ENCODE results near the gene CBX5. TPM values are rescaled to one million over a fixed set of nuclear protein-coding genes. Genes with fewer than 3 reads are reported as not detected.

CBX5 gene
- total and polyA plus RNA-seq, 9 of the 15 experiments (the other 6 are each of a cell fraction or from before 2014, with no cell fraction given): 32.6 to 102 (median 59.2) TPM

- TF ChIP-seq, protein P1, sequence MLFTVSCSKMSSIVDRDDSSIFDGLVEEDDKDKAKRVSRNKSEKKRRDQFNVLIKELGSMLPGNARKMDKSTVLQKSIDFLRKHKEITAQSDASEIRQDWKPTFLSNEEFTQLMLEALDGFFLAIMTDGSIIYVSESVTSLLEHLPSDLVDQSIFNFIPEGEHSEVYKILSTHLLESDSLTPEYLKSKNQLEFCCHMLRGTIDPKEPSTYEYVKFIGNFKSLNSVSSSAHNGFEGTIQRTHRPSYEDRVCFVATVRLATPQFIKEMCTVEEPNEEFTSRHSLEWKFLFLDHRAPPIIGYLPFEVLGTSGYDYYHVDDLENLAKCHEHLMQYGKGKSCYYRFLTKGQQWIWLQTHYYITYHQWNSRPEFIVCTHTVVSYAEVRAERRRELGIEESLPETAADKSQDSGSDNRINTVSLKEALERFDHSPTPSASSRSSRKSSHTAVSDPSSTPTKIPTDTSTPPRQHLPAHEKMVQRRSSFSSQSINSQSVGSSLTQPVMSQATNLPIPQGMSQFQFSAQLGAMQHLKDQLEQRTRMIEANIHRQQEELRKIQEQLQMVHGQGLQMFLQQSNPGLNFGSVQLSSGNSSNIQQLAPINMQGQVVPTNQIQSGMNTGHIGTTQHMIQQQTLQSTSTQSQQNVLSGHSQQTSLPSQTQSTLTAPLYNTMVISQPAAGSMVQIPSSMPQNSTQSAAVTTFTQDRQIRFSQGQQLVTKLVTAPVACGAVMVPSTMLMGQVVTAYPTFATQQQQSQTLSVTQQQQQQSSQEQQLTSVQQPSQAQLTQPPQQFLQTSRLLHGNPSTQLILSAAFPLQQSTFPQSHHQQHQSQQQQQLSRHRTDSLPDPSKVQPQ (CRISPR knock-in tag; IDR thresholded peaks at IDR 0.05; ENCODE audit: borderline replicate concordance): no peak
- TF ChIP-seq CTBP1 (IDR thresholded peaks at IDR 0.05; ENCODE audit: borderline replicate concordance): peak; percentile 88
- no peak for TF ChIP-seq NR4A1 (CRISPR knock-in tag; IDR thresholded peaks at IDR 0.05)
- no peak for TF ChIP-seq NR4A1 (tag; IDR thresholded peaks at IDR 0.05)
- no peak for TF ChIP-seq RCOR1 (IDR thresholded peaks at IDR 0.05; ENCODE audit: borderline replicate concordance in 1 of 2, low read depth in 2 of 2, low read length in 2 of 2)
- TF ChIP-seq TSC22D4 (tag; IDR thresholded peaks at IDR 0.05): no peak
- no peak for TF ChIP-seq PRMT5 (CRISPR knock-in tag; IDR thresholded peaks at IDR 0.05)
- TF ChIP-seq ZBTB34 (CRISPR knock-in tag; IDR thresholded peaks at IDR 0.05): no peak
- no peak for TF ChIP-seq FOSL1 (tag; conservative IDR thresholded peaks at IDR 0.05)
- no peak for TF ChIP-seq IRF1 (CRISPR knock-in tag; IDR thresholded peaks at IDR 0.05; ENCODE audit: borderline replicate concordance)
- no peak; the same call in 1 of the 2 replicates for TF ChIP-seq LEF1 (IDR thresholded peaks at IDR 0.05)
- TF ChIP-seq, protein P2, sequence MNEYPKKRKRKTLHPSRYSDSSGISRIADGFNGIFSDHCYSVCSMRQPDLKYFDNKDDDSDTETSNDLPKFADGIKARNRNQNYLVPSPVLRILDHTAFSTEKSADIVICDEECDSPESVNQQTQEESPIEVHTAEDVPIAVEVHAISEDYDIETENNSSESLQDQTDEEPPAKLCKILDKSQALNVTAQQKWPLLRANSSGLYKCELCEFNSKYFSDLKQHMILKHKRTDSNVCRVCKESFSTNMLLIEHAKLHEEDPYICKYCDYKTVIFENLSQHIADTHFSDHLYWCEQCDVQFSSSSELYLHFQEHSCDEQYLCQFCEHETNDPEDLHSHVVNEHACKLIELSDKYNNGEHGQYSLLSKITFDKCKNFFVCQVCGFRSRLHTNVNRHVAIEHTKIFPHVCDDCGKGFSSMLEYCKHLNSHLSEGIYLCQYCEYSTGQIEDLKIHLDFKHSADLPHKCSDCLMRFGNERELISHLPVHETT (CRISPR knock-in tag; conservative IDR thresholded peaks at IDR 0.05 in 1 of 2, IDR thresholded peaks at IDR 0.05 in 1 of 2): 0 out of 4 replicates have a peak, but pooled peaks of 1 of the 2 experiments have one; percentile 15
- no peak for TF ChIP-seq JUN (IDR thresholded peaks at IDR 0.05; ENCODE audit: borderline replicate concordance, low read depth, low read length)
- TF ChIP-seq JUN (CRISPR knock-in tag; IDR thresholded peaks at IDR 0.05; ENCODE audit: borderline replicate concordance): no peak
Measured at GRCh38 chr12:54296393-54297099, 16.6 kb upstream of the CBX5 start (continued).
